MCF 10A (cell line): ENCODE results near the gene TMEM87A. TPM values are rescaled to one million over a fixed set of nuclear protein-coding genes. Genes with fewer than 3 reads are reported as not detected.

Experiments used
- BruUV-seq: library from RNA; stranded (reverse); fragments of 400-500 nt; replicated peaks from 2 replicates; lab custom pipeline; 2021; lab: Mats Ljungman, UMichigan
- CTCF ChIA-PET: fragments of 300-600 bp; sonication (Branson Sonifier 250); formaldehyde crosslinking; extraction: SDS; loops from one replicate; lab custom pipeline; 2021; ENCODE audit warnings: antibody characterized with exemption, inconsistent platforms; lab: Yijun Ruan, JAX
- POLR2A ChIA-PET: fragments of 300-600, 350-650 bp; sonication (Branson Sonifier 250); formaldehyde crosslinking; extraction: SDS; loops from one replicate; lab custom pipeline; 2020; ENCODE audit warnings: antibody characterized with exemption, inconsistent platforms; lab: Yijun Ruan, JAX
- DNase-seq: peaks from one replicate; pipeline ENCODE4 v3.0.0-alpha.2; 2018; ENCODE audit not compliant: unreplicated experiment
- H3K27ac Mint-ChIP-seq: one replicate; pipeline ENCODE4 v1.8.0; 2022; ENCODE audit warnings: mild to moderate bottlenecking, low read depth, mixed read lengths; ENCODE audit not compliant: unreplicated experiment
- H3K27me3 Mint-ChIP-seq: one replicate; pipeline ENCODE4 v1.8.0; 2022; ENCODE audit warnings: mixed read lengths; ENCODE audit not compliant: insufficient read depth, unreplicated experiment
- H3K36me3 Mint-ChIP-seq: one replicate; pipeline ENCODE4 v1.8.0; 2022; ENCODE audit warnings: mild to moderate bottlenecking, moderate library complexity, mixed read lengths; ENCODE audit not compliant: insufficient read depth, unreplicated experiment
- H3K4me1 Mint-ChIP-seq: one replicate; pipeline ENCODE4 v1.8.0; 2022; ENCODE audit warnings: mixed read lengths; ENCODE audit not compliant: insufficient read depth, unreplicated experiment
- H3K4me3 Mint-ChIP-seq: one replicate; pipeline ENCODE4 v1.8.0; 2022; ENCODE audit warnings: mild to moderate bottlenecking, moderate library complexity, mixed read lengths; ENCODE audit not compliant: unreplicated experiment
- H3K9me3 Mint-ChIP-seq: one replicate; pipeline ENCODE4 v1.8.0; 2022; ENCODE audit warnings: mixed read lengths; ENCODE audit not compliant: unreplicated experiment
- intact Hi-C: fragments of 100-400 bp; cut with micrococcal nuclease; formaldehyde crosslinking; loops from 2 replicates; pipeline ENCODE4 v1.14.1; 2022
- total RNA-seq: library from RNA; stranded (reverse); gene quantifications from 2 replicates; pipeline ENCODE4 v1.2.3, GENCODE V29; 2022
- TF ChIP-seq, protein P1 (sequence below): fragments of 200-600 bp; IDR thresholded peaks from one replicate; pipeline ENCODE4 v1.8.0; 2022; ENCODE audit warnings: antibody characterized with exemption, mild to moderate bottlenecking; ENCODE audit not compliant: unreplicated experiment

Gene TMEM87A
- total RNA-seq, 1 experiment from 2014 or later = 51.3 TPM

DNA sequence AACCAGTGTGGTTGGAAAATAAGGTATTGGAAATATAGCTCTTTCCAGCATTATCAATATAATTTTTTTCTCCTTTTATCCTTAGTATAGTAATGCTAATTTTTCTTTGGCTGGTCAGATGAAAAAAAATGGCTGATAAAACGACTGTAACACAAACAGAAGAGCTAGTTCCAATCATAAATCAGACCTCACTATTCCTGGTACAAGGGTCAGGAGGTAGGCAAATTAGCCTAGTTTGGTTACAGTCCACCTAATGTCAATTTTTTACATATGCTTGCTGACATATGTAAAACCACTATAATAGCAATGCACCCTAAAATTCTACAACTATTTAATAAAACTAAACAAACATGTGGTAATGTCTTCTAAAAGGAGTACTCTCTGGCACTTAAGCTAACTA is 45.2 kb downstream of the TMEM87A start:
- peaks cover 85% of the 10 kb centered on the region for H3K36me3 Mint-ChIP-seq
- TF ChIP-seq, protein P1, sequence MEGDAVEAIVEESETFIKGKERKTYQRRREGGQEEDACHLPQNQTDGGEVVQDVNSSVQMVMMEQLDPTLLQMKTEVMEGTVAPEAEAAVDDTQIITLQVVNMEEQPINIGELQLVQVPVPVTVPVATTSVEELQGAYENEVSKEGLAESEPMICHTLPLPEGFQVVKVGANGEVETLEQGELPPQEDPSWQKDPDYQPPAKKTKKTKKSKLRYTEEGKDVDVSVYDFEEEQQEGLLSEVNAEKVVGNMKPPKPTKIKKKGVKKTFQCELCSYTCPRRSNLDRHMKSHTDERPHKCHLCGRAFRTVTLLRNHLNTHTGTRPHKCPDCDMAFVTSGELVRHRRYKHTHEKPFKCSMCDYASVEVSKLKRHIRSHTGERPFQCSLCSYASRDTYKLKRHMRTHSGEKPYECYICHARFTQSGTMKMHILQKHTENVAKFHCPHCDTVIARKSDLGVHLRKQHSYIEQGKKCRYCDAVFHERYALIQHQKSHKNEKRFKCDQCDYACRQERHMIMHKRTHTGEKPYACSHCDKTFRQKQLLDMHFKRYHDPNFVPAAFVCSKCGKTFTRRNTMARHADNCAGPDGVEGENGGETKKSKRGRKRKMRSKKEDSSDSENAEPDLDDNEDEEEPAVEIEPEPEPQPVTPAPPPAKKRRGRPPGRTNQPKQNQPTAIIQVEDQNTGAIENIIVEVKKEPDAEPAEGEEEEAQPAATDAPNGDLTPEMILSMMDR = no peak
- H3K9me3 Mint-ChIP-seq = no peaks in the 10 kb centered on the region
- DNase-seq = no peak
- H3K27ac Mint-ChIP-seq = no peak overlapping the region
- intact Hi-C loops = loop anchor here (10.0 kb wide), 1 partner anchor 427 kb away; no protein-coding TSS in a partner anchor
- H3K4me1 Mint-ChIP-seq = no peaks in the 10 kb centered on the region
- H3K4me3 Mint-ChIP-seq = no peak overlapping the region
- POLR2A ChIA-PET = interaction anchor here (0.7 to 2.5 kb wide), 4 partner anchors 9 to 267 kb away, joined by 3 to 9 read pairs (median 3); partner anchors contain the start of genes GANC and TMEM87A
- CTCF ChIA-PET = interaction anchor here (0.6 to 0.7 kb wide), 3 partner anchors 45 to 969 kb away, joined by 3 to 4 read pairs (median 4); partner anchors contain the start of genes GANC and TMEM87A
- no peaks in the 10 kb centered on the region for H3K27me3 Mint-ChIP-seq
- no TSS peak for BruUV-seq

DNA sequence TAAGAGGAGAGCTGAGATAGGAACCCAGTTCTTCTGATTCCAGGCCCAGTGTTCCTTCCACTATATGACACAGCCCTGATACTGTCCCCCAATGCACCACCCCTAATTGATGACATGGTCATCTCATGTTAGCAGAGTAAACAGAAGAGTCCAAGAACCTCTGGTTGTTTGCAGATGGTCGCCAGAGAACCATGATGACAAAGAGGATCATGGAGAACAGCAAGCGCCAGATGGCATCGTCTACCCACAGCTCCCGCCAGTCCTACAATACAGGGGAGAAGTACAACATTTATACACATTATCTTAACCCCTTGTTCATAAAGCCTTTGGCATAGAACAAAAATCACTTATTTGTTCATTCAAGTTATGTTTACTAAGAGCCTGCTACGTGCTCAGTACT is 46.6 kb downstream of the TMEM87A start:
- Mint-ChIP-seq H3K4me3 (no peak overlapping the region), H3K27ac (no peak overlapping the region), H3K4me1 (no peaks in the 10 kb centered on the region), H3K9me3 (no peaks in the 10 kb centered on the region), H3K36me3 (peaks cover 85% of the 10 kb centered on the region), H3K27me3 (no peaks in the 10 kb centered on the region)
- ChIA-PET POLR2A (no interaction called here), CTCF (no interaction called here)
- intact Hi-C loops = loop anchor here (10.0 kb wide), 1 partner anchor 428 kb away; no protein-coding TSS in a partner anchor
- BruUV-seq = no TSS peak
- no peak for DNase-seq
- TF ChIP-seq, protein P1 = no peak

DNA sequence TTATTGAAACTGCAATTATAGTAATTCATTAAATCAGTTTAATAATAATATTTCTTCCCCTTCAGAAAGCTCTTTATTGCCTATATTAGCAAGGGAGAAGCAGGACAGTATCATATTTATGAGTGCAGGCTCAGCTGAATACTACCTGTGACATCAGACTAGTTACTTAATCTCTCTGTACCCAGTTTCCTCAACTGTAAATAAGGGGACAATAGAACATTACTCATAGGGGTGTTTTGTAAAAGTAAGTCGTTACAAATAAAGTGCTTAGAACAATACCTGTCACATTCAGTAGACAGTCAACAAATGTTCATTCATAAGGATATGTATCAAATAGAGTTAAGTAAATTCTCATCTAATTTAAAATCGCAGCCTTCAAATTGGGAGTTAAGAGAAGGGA is 53.0 kb downstream of the TMEM87A start:
- no TSS peak for BruUV-seq
- intact Hi-C loops = loop anchor here (10.0 kb wide), 1 partner anchor 435 kb away; no protein-coding TSS in a partner anchor
- CTCF ChIA-PET = no interaction called here
- DNase-seq = no peak
- H3K27ac Mint-ChIP-seq = no peak overlapping the region
- POLR2A ChIA-PET = interaction anchor here (1.2 to 3.0 kb wide), 2 partner anchors 11 to 13 kb away, joined by 4 to 14 read pairs; partner anchors contain the start of gene VPS39
- H3K9me3 Mint-ChIP-seq = no peaks in the 10 kb centered on the region
- no peak overlapping the region for H3K4me3 Mint-ChIP-seq
- no peaks in the 10 kb centered on the region for H3K27me3 Mint-ChIP-seq
- H3K4me1 Mint-ChIP-seq = no peaks in the 10 kb centered on the region
- H3K36me3 Mint-ChIP-seq = peaks cover 90% of the 10 kb centered on the region
- TF ChIP-seq, protein P1 = no peak

DNA sequence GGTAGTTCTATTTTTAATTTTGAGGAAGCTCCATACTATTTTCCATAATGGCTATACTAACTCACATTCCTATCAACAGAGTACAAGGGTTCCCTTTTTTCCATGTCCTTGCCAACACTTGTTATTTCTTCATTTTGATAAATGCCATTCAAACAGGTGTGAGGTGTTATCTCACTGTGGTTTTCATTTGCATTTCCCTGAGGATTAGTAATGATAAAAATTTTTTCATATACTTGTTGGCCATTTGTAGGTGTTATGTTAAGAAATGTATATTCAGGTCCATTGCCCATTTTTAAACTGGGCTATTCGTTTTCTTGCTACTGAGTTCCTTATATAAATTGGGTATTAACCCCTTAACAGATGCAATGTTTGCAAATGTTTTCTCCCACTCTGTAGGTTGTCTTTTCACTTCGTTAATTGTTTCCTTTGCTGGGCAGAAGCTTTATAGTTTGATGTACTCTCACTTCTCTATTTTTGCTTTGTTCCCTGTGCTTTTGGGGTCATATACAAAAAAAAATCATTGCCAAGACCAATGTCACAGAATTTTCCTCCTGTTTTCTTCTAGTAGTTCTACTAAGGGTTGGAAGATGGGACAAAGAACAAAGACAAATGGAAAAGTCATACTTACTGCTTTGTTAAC is 54.2 kb downstream of the TMEM87A start:
- no peak for DNase-seq
- Mint-ChIP-seq H3K36me3 (peaks cover 90% of the 10 kb centered on the region), H3K27ac (no peak overlapping the region), H3K9me3 (no peaks in the 10 kb centered on the region), H3K27me3 (no peaks in the 10 kb centered on the region), H3K4me3 (no peak overlapping the region), H3K4me1 (no peaks in the 10 kb centered on the region)
- intact Hi-C loops = no loop called here
- POLR2A ChIA-PET = interaction anchor here (3.0 kb wide), 1 partner anchor 12 kb away, joined by 14 read pairs; the partner anchor contains the start of gene VPS39
- TF ChIP-seq, protein P1 = no peak
- CTCF ChIA-PET = no interaction called here
- no TSS peak for BruUV-seq
